ENCODE measurements around the gene ADAMTS6.
"Not testable (repeated sequence)": the region's sequence is repeated elsewhere in the genome, so short reads cannot be mapped to it uniquely, and the experiment has no call there.

ADAMTS6 gene

DNA sequence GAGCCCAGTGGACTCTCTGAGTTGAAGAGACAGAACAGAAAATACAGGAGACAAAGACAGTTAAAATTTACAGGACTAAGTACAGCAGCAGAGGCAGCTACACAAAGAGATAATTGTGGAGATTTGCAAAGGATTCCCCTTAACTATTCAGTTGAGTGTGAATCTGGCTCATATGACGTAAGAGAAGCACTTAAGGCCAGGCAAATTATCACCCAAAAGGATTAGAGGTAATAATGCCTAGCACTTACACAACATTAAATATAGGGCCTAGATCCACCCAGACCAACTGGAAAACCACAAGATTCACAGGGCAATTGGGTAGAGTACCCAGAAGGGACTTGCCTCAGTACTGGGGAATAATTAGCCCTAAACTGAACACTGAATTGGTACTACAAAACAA is 41.3 kb downstream of the ADAMTS6 start:
- DNase-seq: no peak
- TF ChIP-seq POLR2A (IDR thresholded peaks at IDR 0.05; ENCODE audit: low read length) (no peak), GATA1 (IDR thresholded peaks at IDR 0.05; ENCODE audit: low read depth, low read length) (no peak)

DNA sequence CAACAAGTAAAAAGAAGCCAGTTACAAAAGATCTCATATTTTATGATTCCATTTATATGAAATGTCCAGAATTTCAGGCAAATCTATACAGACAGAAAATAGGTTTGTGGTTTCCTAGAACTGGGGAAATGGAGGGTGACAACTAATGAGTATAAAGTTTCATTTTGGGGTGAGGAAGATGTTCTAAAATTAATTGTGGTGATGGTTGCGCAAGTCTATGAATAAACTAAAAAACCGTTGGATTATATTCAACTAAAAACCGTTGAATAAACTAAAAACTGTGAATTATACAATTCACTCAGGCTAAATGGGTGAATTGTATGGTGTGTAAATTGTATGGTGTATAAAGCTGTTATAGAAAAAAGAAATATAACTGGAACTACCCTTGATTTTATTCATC is 47.6 kb downstream of the ADAMTS6 start:
- no peak for DNase-seq
- TF ChIP-seq GATA1 (IDR thresholded peaks at IDR 0.05; ENCODE audit: low read depth, low read length): no peak
- TF ChIP-seq POLR2A (IDR thresholded peaks at IDR 0.05; ENCODE audit: low read length): no peak

- TF ChIP-seq POLR2A (IDR thresholded peaks at IDR 0.05; ENCODE audit: low read length): no peak
- no peak for DNase-seq
Measured at GRCh38 chr5:65426656-65427055, 55.1 kb downstream of the ADAMTS6 start.

GRCh38 chr5:65423623-65424022 is 58.1 kb downstream of the ADAMTS6 start:
- no peak for TF ChIP-seq GATA1 (IDR thresholded peaks at IDR 0.05; ENCODE audit: low read depth, low read length)
- no peak for TF ChIP-seq POLR2A (IDR thresholded peaks at IDR 0.05; ENCODE audit: low read length)
- no peak for DNase-seq

GRCh38 chr5:65418661-65419060 is 63.1 kb downstream of the ADAMTS6 start:
- no peak for DNase-seq

DNA sequence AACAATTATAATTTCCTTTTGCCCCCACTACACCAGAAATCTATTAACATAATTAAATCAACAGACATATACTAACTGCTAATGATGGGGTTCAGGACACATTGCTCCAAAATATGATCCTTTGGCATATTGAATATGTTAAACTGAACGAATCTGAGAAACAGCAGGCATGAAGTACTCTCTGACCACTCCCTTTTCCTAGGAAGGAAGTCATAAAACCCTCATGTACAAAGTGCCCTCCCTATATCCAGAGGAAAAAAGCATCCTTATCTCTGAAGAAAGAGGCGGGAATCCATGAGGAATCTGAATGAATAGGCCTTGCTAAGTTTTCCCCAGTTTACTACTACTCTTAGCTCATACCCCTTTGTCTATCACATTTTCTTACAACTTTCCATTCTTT is 67.9 kb downstream of the ADAMTS6 start:
- TF ChIP-seq POLR2A (IDR thresholded peaks at IDR 0.05; ENCODE audit: low read length): no peak
- DNase-seq: no peak

More at GRCh38 chr5:65418661-65419060, 63.1 kb downstream of the ADAMTS6 start:
- TF ChIP-seq GATA1 (IDR thresholded peaks at IDR 0.05; ENCODE audit: low read depth, low read length) (no peak), POLR2A (IDR thresholded peaks at IDR 0.05; ENCODE audit: low read length) (no peak)

DNA sequence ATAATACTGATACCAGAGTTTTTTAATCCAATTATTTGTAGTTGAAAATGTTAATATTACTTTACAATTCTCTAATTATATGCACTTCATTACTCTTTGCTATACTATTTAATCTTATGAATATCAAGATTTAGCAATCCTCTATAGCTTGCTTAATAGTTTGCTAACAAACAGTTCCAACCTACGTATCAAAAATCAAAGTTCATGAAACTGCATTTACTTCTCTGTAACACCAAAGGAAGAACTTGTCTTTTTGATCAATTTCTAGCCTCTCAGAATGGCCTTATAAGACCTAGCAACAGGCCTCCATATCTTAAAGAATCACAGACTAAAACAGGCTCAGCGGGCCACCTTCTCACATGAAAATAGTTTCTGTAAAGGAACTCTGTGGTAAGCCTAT is 68.9 kb downstream of the ADAMTS6 start:
- TF ChIP-seq GATA1 (IDR thresholded peaks at IDR 0.05; ENCODE audit: low read depth, low read length) (no peak), POLR2A (IDR thresholded peaks at IDR 0.05; ENCODE audit: low read length) (no peak)

DNA sequence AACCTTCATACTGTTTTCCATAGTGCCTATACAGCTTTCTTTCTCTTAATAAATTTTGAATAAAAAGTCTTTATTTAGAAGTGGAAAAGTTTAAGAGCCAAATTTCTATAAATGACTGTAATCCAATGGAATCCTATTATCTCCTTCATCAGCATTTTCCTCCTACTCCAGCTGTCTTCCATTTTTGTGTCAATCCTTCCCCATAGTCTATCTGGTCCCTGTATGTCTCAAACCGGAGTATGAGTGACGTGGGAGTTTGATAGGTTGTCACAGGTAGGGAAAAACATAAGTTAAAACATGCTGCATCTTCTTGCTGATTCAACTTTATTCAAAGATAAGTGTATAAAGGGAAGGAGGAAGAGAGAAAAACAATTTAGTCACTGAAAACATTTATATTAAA is 70.4 kb downstream of the ADAMTS6 start:
- no peak for DNase-seq
- TF ChIP-seq GATA1 (IDR thresholded peaks at IDR 0.05; ENCODE audit: low read depth, low read length) (no peak), POLR2A (IDR thresholded peaks at IDR 0.05; ENCODE audit: low read length) (no peak)

More for the DNA sequence above, 68.9 kb downstream of the ADAMTS6 start:
- DNase-seq: no peak

GRCh38 chr5:65395526-65396155 is 86.1 kb downstream of the ADAMTS6 start:
- TF ChIP-seq POLR2A (IDR thresholded peaks at IDR 0.05; ENCODE audit: low read length): no peak
- TF ChIP-seq GATA1 (IDR thresholded peaks at IDR 0.05; ENCODE audit: low read depth, low read length): no peak
- no peak for DNase-seq

GRCh38 chr5:65394087-65394486 is 87.6 kb downstream of the ADAMTS6 start:
- TF ChIP-seq POLR2A (IDR thresholded peaks at IDR 0.05; ENCODE audit: low read length): no peak
- no peak for TF ChIP-seq GATA1 (IDR thresholded peaks at IDR 0.05; ENCODE audit: low read depth, low read length)
- DNase-seq: no peak

DNA sequence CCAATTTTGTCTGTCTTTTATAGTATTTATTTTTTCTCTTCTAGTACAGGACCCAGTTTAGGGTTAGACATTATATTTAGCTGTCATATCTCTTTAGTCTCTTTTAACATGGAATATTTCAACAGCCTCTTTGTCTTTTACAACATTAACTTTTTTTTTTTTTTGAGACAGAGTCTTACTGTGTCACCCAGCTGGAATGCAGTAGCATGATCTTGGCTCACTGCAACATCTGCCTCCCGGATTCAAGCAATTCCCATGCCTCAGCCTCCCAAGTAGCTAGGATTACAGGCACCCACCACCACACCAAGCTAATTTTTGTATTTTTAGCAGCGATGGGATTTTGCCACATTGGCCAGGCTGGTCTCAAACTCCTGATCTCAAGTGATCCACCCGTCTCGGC is 90.1 kb downstream of the ADAMTS6 start:
- DNase-seq: no peak
- no peak for TF ChIP-seq POLR2A (IDR thresholded peaks at IDR 0.05; ENCODE audit: low read length)
- no peak for TF ChIP-seq GATA1 (IDR thresholded peaks at IDR 0.05; ENCODE audit: low read depth, low read length)

- DNase-seq: no peak
Measured at GRCh38 chr5:65390208-65390607, 91.5 kb downstream of the ADAMTS6 start.

GRCh38 chr5:65383859-65384258 is 97.9 kb downstream of the ADAMTS6 start:
- TF ChIP-seq POLR2A (IDR thresholded peaks at IDR 0.05; ENCODE audit: low read length) (no peak), GATA1 (IDR thresholded peaks at IDR 0.05; ENCODE audit: low read depth, low read length) (no peak)
- DNase-seq: no peak

More at GRCh38 chr5:65390208-65390607, 91.5 kb downstream of the ADAMTS6 start:
- TF ChIP-seq GATA1 (IDR thresholded peaks at IDR 0.05; ENCODE audit: low read depth, low read length): no peak
- no peak for TF ChIP-seq POLR2A (IDR thresholded peaks at IDR 0.05; ENCODE audit: low read length)

- no peak for DNase-seq
- TF ChIP-seq POLR2A (IDR thresholded peaks at IDR 0.05; ENCODE audit: low read length) (no peak), GATA1 (IDR thresholded peaks at IDR 0.05; ENCODE audit: low read depth, low read length) (no peak)
Measured at GRCh38 chr5:65382582-65382981, 99.1 kb downstream of the ADAMTS6 start.

DNA sequence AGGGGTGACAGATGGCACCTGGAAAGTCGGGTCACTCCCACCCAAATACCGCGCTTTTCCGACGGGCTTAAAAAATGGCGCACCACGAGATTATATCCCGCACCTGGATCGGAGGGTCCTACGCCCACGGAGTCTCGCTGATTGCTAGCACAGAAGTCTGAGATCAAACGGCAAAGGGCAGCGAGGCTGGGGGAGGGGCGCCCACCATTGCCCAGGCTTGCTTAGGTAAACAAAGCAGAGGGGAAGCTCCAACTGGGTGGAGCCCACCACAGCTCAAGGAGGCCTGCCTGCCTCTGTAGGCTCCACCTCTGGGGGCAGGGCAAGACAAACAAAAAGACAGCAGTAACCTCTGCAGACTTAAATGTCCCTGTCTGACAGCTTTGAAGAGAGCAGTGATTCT is 111.2 kb downstream of the ADAMTS6 start:
- not testable (repeated sequence) for DNase-seq

GRCh38 chr5:65366655-65367054 is 115.1 kb downstream of the ADAMTS6 start:
- no peak for TF ChIP-seq GATA1 (IDR thresholded peaks at IDR 0.05; ENCODE audit: low read depth, low read length)
- TF ChIP-seq POLR2A (IDR thresholded peaks at IDR 0.05; ENCODE audit: low read length): no peak
- no peak for DNase-seq
